Measurements from ENCODE around the gene ECE2. TPM values are rescaled to one million over a fixed set of nuclear protein-coding genes. Genes with fewer than 3 reads are reported as not detected.

ECE2 gene
- total and polyA plus RNA-seq, 10 of the 15 experiments (the other 5 are each of a cell fraction or from before 2014, with no cell fraction given), result not detected

GRCh38 chr3:184315871-184316661 is 40.2 kb downstream of the ECE2 start:
- intact Hi-C loops (cut with micrococcal nuclease; ENCODE audit: unreplicated experiment), result loop anchor here (2.0 to 5.0 kb wide), 2 partner anchors 17 to 46 kb away; partner anchors contain the start of genes CLCN2, POLR2H and PSMD2
- H3K27ac ChIP-seq (ENCODE audit: control insufficient read depth, insufficient read depth), result peak overlapping the region; percentile 92
- TF ChIP-seq RAD21 (IDR thresholded peaks at IDR 0.05; ENCODE audit: insufficient read depth, low read depth, low read length), result no peak
- no peak for TF ChIP-seq RELA (IDR thresholded peaks at IDR 0.05; ENCODE audit: borderline replicate concordance, partially characterized antibody)
- no peak for TF ChIP-seq ATF2 (IDR thresholded peaks at IDR 0.05; ENCODE audit: low read length)
- no peak for TF ChIP-seq IKZF2 (IDR thresholded peaks at IDR 0.05)
- no peak for TF ChIP-seq E2F4 (IDR thresholded peaks at IDR 0.05; ENCODE audit: low read depth, low read length)
- no peak for TF ChIP-seq HDAC2 (IDR thresholded peaks at IDR 0.05)
- TF ChIP-seq TAF1 (IDR thresholded peaks at IDR 0.05; ENCODE audit: borderline replicate concordance, low read depth, low read length), result no peak
- TF ChIP-seq MEF2A (IDR thresholded peaks at IDR 0.05; ENCODE audit: insufficient read depth, low read depth, low read length), result no peak
- no peak for TF ChIP-seq RB1 (IDR thresholded peaks at IDR 0.05; ENCODE audit: borderline replicate concordance)
- no peak for TF ChIP-seq SIN3A (IDR thresholded peaks at IDR 0.05; ENCODE audit: low read depth, low read length)
- no peak for TF ChIP-seq MTA2 (IDR thresholded peaks at IDR 0.05; ENCODE audit: low read depth)
- no peak for TF ChIP-seq POLR2AphosphoS2 (IDR thresholded peaks at IDR 0.05; ENCODE audit: low read depth, low read length)
- TF ChIP-seq ZNF592 (IDR thresholded peaks at IDR 0.05), result no peak
- DNase-seq (ENCODE audit: low read depth, low spot score), result no peak
- peaks cover 3% of the 10 kb centered on the region; the same call in 1 of the 2 replicates for H3K4me1 ChIP-seq (ENCODE audit: control insufficient read depth, insufficient read depth, low read length)
- H3K9me3 ChIP-seq (replicated peaks; ENCODE audit: control insufficient read depth, insufficient read depth, low read length), result no peaks in the 10 kb centered on the region
- CTCF ChIA-PET, result no interaction called here
- POLR2A ChIA-PET, result interaction anchor here (0.7 to 1.0 kb wide), 4 partner anchors 9 to 46 kb away, joined by 3 to 4 read pairs (median 4); no protein-coding TSS in a partner anchor
- peak overlapping the region; percentile 95 for H3K4me2 ChIP-seq (ENCODE audit: control insufficient read depth, insufficient read depth)
- BruUV-seq (replicated peaks), result no TSS peak
- 4% methylated on average over 16 of the region's 16 CpGs for WGBS (ENCODE audit: insufficient coverage, insufficient replicate concordance, low lambda C conversion rate, missing lambda C conversion rate)
- RAD21 ChIA-PET (ENCODE audit: unreplicated experiment), result no interaction called here
- peaks cover 12% of the 10 kb centered on the region for H4K20me1 ChIP-seq (ENCODE audit: control insufficient read depth, insufficient read depth)
- peak overlapping the region; percentile 99 for H3K9ac ChIP-seq (ENCODE audit: control insufficient read depth, insufficient read depth, low read length)
- no peak overlapping the region for H2AFZ ChIP-seq (ENCODE audit: control insufficient read depth, low read depth, low read length)
- ATAC-seq, result peak; percentile 7
- FAIRE-seq, result no peak
- peak overlapping the region; percentile 100 for H3K4me3 ChIP-seq
- H3K36me3 ChIP-seq (ENCODE audit: control insufficient read depth in 2 of 2, insufficient read depth in 2 of 2, low read length in 1 of 2), result peaks cover 18 to 28% of the 10 kb centered on the region in 2 experiments
- H3K79me2 ChIP-seq (ENCODE audit: control insufficient read depth, insufficient read depth, low read length), result peaks cover 58% of the 10 kb centered on the region
- H3K27me3 ChIP-seq (replicated peaks in 1 of 2; ENCODE audit: control insufficient read depth in 2 of 2, insufficient read depth in 2 of 2, low read length in 1 of 2), result no peaks in the 10 kb centered on the region
- SMC1A ChIA-PET (ENCODE audit: uncharacterized antibody, unreplicated experiment), result interaction anchor here (0.9 kb wide), 1 partner anchor 10 kb away, joined by 4 read pairs; no protein-coding TSS in a partner anchor
- in situ Hi-C loops (cut with MboI), result no loop called here
